Hematopoietic multipotent progenitor cell treated with erythropoietin and hydrocortisone succinate and interleukin-3 and kit ligand, for 4 days (in vitro differentiated cells): Measurements from ENCODE around the gene DPT.
"Not testable (repeated sequence)": the region's sequence is repeated elsewhere in the genome, so short reads cannot be mapped to it uniquely, and the experiment has no call there.

Experiments used
- DNase-seq: peaks from one replicate; pipeline ENCODE4 v3.0.0-alpha.2; 2015

Gene DPT

DNA sequence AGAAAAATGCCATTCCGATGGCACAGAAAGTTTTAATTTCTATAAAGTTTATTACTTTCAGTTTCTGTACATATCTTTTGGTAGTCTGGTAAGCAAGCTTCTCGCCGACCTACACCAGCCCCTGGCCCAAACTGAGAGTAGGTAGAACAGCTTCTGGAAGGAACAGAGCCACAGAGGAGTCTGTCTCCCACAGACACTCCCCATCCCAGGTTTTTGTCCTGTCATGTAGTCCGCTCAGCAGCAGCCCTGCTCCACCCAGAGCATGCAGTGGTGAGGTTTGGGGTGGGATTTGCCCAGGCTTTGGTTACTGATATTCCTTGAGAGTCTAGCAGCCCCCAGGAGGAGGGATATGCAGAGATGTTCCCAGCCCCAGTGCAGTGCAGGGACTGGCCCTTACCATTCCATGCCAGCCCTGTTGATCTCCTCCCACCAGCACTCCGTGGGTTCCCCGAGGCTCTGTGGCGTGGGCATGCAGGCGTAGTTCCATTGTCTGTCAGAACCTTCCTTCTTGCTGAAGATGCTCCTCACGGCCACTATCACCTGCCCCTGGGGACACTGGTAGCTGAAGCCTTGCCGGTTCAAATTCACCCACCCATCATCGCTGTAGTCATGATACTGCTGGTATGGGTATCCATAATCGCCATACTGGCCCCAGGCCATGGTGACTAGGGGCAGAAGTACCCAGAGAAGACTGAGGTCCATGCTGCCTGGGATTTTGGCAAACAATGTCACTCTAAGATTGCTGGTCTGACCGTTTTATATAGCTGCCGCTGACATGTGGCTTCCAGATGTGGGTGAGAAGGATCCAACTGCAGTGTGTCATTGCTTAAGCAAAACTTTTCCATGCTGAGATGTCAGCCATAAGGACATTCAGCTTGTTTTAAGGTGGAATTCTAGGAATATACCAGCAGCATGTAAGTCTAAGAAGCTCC is at the start of gene DPT:
DPT (minus strand) TSS at position 734 of the 932 bp plus-strand sequence; CDS start at position 702, 32 bp downstream.
- no peak for DNase-seq

DNA sequence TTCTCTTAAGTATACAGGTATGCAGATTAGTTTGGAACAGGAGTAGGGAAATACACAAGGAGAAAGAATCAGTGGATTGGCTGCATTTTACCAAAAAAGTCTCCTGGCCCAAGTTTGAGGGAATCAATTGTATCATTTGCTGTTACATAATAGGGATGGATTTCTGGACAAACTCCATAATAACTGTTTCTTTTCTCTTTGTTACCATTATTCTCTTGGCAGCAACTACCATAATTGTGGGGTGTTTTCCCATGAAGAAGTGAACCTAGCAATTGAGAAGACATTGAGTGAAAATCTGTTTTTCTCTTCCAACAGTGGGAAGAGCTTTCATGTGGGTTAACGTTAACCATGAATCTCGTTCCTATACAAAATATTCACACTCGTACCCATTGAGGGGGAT is 46.4 kb upstream of the DPT start:
- no peak for DNase-seq

DNA sequence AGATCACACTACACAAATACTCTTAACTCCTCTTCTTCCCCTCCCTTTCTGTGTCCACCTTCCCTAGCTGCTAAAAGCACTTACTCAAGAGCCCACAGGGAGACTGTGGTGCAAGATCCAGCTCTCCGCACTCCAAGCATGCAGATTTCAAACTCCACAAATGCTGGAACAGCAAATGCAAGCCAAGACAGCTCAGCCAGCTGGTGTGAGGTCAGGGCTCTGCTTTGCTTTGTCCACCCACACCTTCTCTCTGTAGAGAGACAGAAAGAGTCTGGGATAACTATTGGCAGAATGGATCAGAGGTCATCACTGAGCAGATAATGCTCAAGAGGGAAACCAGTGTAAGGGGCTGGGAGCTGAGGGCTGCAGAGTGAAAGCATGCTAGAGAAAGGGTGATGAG is 45.2 kb upstream of the DPT start:
- no peak for DNase-seq

DNA sequence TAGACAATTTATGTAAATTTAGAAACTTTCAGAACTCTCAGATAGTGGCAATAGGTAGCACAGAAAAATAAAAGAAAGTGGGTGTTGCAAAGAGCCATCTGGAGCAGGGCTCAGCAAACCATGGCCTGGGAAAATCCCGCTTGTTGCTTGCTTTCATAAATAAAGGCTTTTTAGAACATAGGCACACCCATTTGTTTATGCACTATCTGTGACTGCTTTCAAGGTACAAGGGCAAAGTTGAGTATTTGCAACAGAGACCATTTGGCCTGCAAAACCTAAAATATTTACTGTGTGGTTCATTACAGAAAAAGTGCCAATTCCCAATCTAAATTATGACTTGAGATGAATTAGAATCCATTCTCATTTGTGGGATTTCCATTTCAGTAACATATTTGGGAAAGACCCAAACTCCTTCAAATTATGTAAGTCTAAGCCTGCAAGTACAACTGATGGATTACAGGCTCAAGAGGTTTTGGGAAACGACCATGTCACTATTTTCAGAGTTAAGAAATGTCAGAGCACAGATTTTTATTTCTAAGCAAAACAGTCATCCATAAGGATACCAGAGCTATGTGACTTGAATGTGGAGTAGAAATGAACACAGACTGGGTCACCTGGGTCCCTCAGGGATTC is 43.5 kb upstream of the DPT start:
- DNase-seq = no peak

DNA sequence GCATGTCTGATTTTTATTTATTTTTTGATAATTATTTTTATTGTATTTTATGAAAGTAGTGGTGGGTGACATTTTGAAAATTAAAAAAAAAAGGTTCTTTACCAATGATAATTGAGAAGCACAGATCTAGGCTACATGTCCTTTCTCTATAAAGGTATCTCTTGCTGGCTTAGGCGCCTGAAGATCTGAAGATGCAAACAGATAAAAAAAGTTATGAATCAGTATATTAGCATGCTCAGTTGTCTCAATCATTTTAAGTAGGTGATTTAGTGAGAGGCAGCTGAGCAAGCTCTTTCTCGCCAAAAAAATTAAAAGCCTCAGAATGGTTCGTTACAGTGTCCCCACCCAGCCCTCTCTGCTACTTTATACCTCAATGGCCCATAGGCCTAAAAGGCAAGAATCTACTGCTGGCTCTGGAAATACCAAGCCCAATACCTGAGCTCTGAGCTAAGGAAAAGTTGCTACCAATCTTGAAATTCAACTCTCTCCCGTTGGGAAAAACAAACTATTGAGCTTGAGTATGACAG is 42.2 kb upstream of the DPT start:
- no peak for DNase-seq

DNA sequence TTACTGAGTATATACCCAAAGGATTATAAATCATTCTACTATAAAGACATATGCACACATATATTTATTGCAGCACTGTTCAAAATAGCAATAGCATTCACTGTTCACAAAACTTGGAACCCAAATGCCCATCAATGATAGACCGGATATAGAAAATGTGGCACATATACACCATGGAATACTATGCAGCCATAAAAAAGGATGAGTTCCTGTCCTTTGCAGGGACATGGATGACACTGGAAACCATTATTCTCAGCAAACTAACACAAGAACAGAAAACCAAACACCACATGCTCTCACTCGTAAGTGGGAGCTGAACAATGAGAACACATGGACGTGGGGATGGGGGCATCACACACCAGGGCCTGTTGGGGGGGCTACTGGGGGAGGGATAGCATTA is 40.9 kb upstream of the DPT start:
- DNase-seq = not testable (repeated sequence)

DNA sequence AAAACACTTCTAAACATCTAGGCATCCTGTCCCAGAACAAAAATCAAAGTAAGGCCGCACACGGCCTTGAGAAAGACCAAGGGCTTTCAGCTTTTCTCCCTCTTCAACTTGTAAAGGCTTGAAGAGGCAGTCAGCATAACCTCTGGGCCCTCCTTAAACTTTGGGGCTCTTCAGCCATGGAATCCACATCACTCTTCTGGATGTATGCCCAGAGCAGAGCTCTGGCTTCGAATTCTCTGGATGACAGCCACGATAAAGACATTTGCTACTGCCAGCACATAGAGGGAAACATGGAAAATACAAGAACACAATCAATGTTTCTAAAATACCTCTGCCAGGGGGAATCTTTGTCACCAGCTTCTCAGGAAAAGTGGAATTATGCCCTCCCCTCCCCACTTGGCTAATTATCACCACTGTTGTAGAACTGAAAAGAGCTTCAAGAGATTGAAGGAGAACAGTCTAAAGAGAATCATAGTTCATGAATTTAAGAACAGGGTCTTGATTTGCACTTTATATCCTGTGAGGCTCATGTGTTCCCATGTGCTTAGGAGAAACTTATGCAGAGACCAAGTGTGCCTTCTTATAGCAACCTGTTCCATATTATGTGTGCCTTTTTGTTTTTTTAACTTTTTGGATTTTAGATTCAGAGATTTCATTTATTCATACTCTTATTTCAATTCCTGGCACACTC is 39.0 kb upstream of the DPT start:
- no peak for DNase-seq

DNA sequence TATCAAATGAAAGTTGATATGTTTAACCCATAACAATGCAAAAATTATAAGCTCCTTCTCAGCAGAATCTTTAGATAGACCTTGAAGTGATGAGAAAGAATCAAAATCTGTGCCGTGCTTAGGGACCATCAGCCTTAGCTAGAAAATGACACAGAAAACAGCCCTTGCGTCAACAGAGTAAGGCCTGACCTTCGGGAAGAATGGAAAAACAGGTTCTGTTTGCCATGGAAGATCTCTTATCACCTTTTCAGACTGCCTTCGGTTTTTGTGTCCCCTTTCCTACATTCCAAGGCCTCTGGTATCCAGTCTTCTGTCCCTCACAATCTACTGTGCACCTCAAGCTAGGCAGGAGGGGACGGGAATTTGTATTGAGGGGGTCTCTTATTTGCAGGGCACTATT is 37.6 kb upstream of the DPT start:
- DNase-seq = no peak

DNA sequence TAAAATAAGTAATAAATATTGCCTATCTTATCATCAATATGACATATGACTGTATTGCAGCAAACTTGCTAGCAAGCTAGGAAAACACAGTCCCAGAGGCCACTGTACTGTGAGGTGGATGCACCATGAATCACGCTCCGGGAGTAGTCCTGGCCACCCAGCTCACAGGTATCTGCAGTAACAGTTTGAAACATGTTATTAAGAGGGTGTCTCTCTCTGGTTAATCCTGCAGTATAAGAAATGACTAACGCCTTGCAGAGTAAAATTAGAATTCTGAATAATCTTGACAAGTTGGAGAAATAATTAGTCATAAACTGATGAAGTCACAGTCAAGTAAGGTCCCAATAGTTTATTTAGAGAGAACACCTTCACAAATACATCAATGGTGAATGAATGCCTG is 34.0 kb upstream of the DPT start:
- no peak for DNase-seq

DNA sequence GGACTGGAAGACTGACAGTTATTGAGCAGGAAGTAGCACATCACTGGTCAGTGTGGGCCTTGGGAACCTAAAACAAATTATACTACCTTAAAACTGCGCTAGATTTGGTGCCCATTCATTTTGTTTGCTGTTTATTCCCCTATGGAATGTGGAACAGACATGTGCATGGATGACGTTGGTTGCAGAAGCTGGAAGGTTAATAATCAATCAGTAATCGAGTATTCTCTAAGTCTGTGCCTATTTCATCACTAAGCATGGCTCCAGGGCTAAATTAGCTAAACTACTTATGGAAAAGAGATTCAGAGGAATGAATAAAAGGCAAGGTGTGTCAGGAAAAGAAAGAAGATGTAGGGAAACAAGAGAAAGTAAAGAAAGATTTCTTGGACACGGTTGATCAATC is 33.5 kb upstream of the DPT start:
- DNase-seq = no peak

DNA sequence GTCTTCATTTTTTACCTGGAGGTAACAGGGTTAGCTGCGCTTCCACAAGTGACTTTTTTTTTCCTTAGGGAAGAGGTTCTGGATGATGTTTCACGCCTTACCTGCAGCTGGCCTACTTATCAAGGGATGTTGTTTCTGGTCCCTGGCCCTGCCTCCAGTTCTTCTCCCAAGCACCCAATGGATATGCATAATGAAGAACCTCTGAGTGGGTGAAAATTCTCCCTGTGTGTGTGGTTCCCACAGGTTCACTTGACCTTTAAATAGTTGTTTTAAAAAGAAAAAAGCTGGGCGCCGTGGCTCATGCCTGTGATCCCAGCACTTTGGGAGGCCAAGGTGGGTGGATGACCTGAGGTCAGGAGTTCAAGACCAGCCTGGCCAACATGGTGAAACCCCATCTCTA is 31.8 kb upstream of the DPT start:
- no peak for DNase-seq

DNA sequence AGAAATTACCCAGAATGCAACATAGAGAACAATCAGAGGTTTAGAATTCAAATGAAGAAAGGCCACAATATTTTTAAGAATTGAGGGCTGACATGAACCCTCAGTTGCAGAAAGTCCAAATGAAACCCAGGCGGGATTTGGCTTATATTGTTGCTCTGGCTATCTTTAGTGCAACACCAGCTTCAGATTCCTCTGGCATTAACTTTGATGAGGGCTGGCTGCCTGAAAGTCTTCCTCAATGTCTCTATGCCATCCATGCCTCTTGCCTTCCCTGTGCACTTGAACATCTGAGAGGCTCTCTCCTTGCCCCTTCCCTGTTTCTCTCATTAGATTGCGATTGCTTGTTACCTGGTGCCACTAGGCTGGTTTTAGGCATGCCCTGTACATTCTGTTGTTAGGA is 31.2 kb upstream of the DPT start:
- no peak for DNase-seq

DNA sequence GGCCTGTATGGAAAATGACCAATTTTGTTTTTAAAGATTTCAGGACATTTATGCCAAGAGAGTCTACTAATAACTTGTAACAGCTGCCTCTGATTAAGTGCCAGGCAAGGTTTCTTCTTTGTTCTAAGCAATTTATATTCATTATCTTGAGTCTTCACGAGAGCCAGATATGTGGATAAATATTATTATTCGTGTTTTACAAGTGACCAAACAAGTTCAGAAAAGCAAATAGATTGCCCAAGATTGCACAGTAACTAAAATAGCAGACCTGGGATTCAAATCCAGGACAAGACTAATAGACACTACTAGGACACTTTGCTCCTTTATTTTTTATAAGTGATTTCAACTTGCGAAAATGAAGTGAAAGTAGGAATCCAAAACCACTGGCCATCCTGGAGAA is 30.1 kb upstream of the DPT start:
- no peak for DNase-seq

DNA sequence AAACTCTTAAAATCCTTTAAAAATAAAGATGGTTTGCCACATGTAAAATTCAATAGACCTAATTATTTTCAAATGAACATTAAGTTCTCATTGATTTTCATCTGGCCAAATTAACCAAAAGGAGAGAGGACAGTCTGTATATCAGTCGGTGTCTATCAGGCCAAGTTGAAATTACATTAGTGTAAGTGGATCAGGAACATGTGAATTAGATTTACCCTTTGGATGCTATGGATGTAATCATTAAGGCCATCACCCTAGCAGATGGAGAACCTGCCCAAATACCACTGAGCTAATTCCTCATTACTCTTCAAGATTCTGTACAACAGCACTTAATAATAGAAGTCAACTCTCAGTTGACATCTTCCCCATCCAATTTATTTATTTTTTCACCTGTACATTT is 29.5 kb upstream of the DPT start:
- DNase-seq = no peak

DNA sequence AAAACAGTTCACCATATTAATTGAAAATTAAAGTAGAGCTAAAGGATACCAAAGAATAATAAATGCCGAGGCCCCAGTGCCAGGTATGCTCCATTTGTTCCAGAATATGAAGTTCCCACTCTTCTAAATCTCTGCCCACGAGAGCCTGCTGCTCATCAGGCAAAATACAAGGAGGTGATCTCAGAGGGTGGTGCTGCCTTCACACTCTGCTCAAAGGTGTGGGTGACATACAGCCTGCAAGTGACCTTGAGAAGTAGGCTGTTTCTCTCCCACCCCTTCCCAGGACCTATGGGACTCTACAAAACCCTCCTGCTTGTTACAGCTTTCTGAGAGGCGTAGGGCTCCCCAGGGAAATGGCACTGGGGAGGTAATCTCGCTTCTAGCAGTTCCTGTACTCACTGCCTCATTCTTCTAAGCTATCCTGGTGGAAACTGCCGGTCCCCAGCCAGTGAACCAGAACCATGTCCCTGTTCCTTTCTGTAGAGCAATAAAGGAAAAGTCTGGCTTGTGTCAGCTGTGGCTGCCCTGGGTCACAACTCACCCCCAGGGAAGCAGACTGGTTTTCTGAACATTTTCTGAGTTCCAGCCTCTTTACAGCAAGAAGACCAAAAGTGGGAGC is 26.9 kb upstream of the DPT start:
- DNase-seq = no peak

DNA sequence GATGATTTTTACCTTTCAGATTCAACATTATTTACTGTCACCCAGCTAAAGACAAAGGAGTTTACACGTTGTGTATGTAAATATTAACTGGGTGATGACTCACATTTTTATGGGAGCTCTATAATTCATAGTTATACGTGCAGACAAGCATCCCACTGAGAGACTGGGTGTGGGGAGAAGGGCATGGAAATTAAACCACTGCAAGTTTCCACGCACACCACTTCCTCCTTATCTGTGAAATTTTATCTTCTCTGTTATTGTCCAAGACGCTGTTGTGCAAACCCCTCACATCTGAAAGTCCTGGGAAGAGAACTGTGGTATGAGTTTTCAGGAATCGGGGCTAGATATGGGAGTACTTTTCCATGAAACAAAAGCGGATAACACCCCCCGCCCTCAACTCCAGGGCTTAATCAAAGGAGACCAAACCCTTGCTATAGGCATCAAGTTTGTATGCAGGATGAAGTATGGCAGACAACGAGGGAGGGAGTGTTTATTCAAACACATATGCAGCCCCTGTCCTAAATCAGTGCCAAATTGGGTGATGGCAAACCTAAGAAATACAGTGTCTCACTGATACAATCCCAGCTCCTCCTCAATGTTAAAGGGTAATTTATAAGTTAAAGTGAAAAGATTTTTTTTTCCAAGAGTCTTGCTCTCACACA is 23.3 kb upstream of the DPT start:
- DNase-seq = peak; percentile 4

DNA sequence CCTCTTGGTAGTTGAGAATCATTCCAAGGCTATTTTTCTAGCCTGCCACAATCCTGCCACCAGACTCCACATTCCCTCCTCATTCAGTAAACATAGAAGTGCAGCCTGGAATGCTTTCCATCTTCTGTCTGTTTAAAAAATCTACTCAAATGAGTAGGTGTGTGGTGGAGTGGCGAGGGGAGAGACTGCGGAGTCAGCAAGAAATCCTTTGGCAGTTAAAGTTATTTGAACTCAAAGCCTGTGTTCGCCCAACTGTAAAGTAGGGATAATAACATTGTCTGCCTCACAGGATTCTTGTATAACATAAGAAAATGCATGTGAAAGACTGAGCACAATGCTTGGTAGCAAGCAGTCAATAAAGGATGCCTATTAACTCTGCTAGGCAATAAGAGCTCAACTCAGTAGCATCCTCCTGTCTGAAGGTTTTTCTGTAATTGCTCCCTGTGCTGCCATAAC is 22.2 kb upstream of the DPT start:
- no peak for DNase-seq

DNA sequence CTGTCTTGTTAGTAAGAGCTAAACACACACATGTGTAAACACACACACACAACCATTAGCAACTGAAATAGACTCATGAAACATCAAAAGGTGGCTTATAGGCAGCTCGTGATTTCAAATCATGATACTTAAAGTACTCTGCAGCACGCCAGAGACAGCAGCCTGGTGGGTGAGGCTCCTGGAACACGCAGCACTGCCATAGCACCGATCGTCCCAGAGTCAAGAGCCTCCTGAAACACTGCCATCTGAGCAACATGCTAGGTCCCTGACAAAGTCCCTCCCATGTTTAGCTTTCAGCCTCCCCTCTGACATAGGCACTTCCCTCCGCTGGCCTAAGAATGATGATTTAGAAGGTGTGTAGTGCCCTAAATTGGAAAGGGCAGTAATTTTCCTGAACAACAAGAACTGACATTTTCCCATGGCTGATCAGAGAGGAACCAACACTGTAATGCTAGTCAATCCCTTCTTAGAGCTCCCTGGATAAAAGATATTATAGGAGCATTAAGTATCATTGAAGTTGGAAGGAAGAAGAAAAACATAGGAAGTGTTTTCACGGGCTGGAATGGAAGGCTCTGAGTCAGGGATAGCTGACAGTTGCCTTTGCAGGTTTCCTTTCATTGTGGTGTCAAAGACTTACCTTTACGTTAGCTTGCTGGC is 14.1 kb upstream of the DPT start:
- no peak for DNase-seq

DNA sequence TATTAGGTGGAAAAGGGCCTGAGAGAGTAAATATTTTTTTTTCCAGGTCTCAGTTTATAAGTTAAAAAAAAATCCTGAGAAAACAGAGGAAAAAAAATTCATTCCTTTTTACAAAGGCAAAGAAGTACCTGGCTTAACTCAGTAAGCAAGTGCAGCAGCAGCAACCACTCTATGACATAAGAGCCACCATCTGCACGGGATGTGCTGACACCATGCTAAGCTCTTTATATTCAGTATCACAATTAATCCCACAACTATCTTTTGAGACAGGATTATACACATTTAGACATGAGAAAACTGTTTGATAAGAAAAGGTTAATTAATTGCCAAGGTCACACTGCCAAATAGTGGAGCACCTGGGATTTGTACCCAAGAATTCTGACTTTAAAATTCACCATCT is 13.4 kb upstream of the DPT start:
- DNase-seq = no peak

DNA sequence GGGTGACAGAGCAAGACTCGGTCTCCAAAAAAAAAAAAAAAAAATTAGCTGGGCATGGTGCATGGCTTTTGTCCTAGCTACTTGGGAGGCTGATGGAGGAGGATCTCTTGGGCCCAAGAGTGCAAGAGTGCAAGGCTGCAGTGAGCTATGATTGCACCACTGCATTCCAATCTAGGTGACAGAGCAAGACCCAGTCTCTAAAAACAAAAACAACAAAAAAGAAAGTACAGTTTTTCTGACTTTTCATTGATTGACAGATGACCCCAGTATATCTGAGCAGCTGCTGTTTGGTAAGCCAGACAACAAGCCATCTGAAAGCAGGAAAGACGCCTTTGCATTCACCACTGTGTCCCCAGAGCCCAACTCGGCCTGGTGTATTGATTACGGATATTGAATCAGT is 10.9 kb upstream of the DPT start:
- no peak for DNase-seq

DNA sequence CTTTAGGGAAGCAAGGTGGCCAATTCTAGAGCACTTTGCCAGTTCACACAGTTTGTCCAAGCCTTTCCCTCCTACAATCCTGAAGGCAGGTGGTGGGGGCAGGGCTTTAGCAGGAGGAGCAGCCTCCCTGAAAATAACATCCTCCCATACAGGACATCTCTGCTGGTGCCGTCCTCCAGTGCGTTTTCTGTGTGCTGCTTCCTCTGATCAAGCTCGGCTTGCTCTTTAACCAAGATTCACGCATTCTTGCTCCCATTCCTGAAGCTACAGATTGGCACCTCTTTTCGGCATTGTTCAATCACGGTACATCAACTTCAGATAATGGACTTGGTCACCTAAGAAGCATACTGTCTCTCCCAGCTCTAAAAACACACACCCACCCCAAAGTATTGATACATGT is 7.5 kb upstream of the DPT start:
- no peak for DNase-seq

DNA sequence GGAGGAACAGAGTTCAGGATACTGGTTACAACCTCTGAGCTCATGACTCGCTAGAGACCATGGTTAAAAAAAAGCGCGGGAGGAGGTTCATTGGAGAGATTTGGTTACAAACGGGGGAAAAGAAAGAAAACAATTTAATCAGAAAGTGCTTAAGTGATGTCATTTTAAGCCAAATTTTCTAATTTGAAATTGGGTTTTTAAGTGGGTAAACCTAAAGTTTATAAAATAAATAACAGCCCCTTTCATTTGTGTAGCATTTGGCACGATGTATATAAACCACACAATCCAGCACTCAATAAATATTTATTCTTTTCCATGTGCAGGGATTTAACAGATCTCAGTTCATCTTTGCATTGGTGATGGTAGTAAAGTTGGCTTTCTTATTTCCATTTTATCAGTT is 7.0 kb upstream of the DPT start:
- no peak for DNase-seq
